K562 (cell line): ENCODE data around the gene MARCHF9.

Experiments
- BCOR ChIP-seq: fragments of 450-650 bp; IDR thresholded peaks from 2 replicates; pipeline ENCODE4 v1.6.1; 2016
- EZH2 ChIP-seq: IDR thresholded peaks from 2 replicates; pipeline ENCODE4 v1.6.1; 2012; ENCODE audit warnings: low read depth, mild to moderate bottlenecking, inconsistent platforms, low read length, borderline replicate concordance
- FOXJ3 ChIP-seq: sonication (generic); formaldehyde crosslinking; IDR thresholded peaks from 2 replicates; pipeline ENCODE4 v1.4.0; 2020; ENCODE audit warnings: mild to moderate bottlenecking, missing genetic modification reagents
- JUNB ChIP-seq: fragments of 450-650 bp; formaldehyde crosslinking; conservative IDR thresholded peaks from 2 replicates; pipeline ENCODE4 v1.4.0; 2020; ENCODE audit warnings: mild to moderate bottlenecking
- POLR2A ChIP-seq: fragments of 450-650 bp; conservative IDR thresholded peaks from 2 replicates; pipeline ENCODE4 v1.6.1; 2016
- ZNF217 ChIP-seq: sonication (generic); formaldehyde crosslinking; IDR thresholded peaks from 2 replicates; pipeline ENCODE4 v1.8.0; 2022; ENCODE audit warnings: mild to moderate bottlenecking, missing genetic modification reagents
- ZNF717 ChIP-seq: fragments of 250-450 bp; sonication (Bioruptor Pico); IDR thresholded peaks from 2 replicates; pipeline ENCODE4 v1.5.0; 2021
- TF ChIP-seq, protein P1 (sequence below): fragments of 250-450 bp; sonication (Bioruptor Pico); IDR thresholded peaks from 2 replicates; pipeline ENCODE4 v1.9.0; 2021; ENCODE audit warnings: mild to moderate bottlenecking, inconsistent platforms
- TF ChIP-seq, protein P2 (sequence below): fragments of 450-650 bp; IDR thresholded peaks from 2 replicates; pipeline ENCODE4 v1.6.1; 2016; ENCODE audit warnings: antibody characterized with exemption
- TF ChIP-seq, protein P3 (sequence below): fragments of 250-450 bp; sonication (Bioruptor Pico); IDR thresholded peaks from 2 replicates; pipeline ENCODE4 v1.8.0; 2021; ENCODE audit warnings: mild to moderate bottlenecking, moderate library complexity

DNA sequence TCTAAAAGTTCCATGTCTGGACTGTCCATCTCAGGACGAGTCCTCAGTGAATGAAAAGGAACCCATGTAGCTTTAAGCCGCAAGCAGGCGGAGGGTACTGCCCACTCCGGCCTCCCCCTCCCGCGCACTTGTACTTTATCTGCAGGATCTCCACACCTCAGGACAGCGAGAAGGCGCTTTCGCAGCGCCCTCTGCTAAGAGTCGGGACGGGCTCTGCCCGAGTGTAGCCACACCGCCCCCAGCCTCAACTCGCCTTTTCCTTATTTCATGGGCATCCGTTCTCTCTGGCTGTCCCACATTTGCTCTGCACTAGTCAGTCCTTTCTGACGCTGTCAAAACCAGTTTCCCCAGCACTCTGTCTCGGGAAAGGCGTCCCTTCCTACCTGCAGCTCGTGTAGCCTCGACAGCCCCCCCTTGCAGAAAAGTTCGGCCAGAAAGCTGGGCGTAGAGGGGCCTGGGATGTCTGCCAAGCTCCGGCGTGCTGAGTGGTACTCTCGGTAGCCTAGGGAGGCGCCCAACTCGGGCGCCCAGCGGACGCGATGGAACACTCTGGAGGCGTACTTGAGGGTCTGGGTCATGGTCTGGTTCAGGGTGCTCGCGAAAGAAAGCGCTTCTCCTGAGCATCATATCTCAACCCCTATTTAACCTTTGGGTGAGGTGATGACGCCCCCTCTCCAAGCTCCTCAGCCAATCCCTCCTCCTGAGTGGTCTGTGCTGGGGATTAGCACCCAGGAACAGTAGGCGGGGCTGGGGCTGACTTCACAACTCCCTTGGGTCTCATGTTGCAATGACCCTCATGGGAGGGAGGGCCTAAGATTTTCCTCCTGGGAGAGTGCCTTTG, 11.8 kb downstream of the MARCHF9 start, which contains the start of gene CYP27B1:
- TF ChIP-seq ZNF717 (CRISPR knock-in tag) (no peak), EZH2 (no peak), JUNB (CRISPR knock-in tag) (no peak), BCOR (no peak), POLR2A (no peak; the same call in 1 of the 2 replicates), FOXJ3 (CRISPR knock-in tag) (no peak), ZNF217 (CRISPR knock-in tag) (no peak)
- TF ChIP-seq, protein P1, sequence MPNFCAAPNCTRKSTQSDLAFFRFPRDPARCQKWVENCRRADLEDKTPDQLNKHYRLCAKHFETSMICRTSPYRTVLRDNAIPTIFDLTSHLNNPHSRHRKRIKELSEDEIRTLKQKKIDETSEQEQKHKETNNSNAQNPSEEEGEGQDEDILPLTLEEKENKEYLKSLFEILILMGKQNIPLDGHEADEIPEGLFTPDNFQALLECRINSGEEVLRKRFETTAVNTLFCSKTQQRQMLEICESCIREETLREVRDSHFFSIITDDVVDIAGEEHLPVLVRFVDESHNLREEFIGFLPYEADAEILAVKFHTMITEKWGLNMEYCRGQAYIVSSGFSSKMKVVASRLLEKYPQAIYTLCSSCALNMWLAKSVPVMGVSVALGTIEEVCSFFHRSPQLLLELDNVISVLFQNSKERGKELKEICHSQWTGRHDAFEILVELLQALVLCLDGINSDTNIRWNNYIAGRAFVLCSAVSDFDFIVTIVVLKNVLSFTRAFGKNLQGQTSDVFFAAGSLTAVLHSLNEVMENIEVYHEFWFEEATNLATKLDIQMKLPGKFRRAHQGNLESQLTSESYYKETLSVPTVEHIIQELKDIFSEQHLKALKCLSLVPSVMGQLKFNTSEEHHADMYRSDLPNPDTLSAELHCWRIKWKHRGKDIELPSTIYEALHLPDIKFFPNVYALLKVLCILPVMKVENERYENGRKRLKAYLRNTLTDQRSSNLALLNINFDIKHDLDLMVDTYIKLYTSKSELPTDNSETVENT: no peak
- TF ChIP-seq, protein P2, sequence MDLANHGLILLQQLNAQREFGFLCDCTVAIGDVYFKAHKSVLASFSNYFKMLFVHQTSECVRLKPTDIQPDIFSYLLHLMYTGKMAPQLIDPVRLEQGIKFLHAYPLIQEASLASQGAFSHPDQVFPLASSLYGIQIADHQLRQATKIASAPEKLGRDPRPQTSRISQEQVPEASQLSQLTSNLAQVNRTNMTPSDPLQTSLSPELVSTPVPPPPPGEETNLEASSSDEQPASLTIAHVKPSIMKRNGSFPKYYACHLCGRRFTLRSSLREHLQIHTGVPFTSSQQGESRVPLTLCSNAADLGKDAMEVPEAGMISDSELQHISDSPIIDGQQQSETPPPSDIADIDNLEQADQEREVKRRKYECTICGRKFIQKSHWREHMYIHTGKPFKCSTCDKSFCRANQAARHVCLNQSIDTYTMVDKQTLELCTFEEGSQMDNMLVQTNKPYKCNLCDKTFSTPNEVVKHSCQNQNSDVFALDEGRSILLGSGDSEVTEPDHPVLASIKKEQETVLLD: no peak
- TF ChIP-seq, protein P3, sequence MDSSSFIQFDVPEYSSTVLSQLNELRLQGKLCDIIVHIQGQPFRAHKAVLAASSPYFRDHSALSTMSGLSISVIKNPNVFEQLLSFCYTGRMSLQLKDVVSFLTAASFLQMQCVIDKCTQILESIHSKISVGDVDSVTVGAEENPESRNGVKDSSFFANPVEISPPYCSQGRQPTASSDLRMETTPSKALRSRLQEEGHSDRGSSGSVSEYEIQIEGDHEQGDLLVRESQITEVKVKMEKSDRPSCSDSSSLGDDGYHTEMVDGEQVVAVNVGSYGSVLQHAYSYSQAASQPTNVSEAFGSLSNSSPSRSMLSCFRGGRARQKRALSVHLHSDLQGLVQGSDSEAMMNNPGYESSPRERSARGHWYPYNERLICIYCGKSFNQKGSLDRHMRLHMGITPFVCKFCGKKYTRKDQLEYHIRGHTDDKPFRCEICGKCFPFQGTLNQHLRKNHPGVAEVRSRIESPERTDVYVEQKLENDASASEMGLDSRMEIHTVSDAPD (CRISPR knock-in tag): no peak
